B cell (primary cell): Measurements from ENCODE around the gene CTLA4. TPM values are rescaled to one million over a fixed set of nuclear protein-coding genes. Genes with fewer than 3 reads are reported as not detected.

ENCODE experiments used
- ATAC-seq: fragments of 200-7000 bp; cut with Tn5 transposase; one replicate; pipeline ENCODE4 v1.10.0; 2021; ENCODE audit warnings: low read depth, mild to moderate bottlenecking, moderate number of reproducible peaks, moderate library complexity
- CTCF ChIA-PET: fragments of 350-600 bp; sonication (Branson Sonifier 250); formaldehyde crosslinking; loops from one replicate; lab custom pipeline; 2021; ENCODE audit warnings: antibody characterized with exemption, inconsistent platforms; lab: Charles Lee
- POLR2A ChIA-PET: fragments of 350-600 bp; sonication (Branson Sonifier 250); formaldehyde crosslinking; loops from one replicate; lab custom pipeline; 2021; ENCODE audit warnings: antibody characterized with exemption; lab: Charles Lee
- DNase-seq: peaks from one replicate; pipeline ENCODE4 v3.0.0; 2013
- H2AFZ ChIP-seq: 2 replicates; pipeline ENCODE4 v1.6.1; 2012; ENCODE audit warnings: mild to moderate bottlenecking, low read depth, low read length; ENCODE audit not compliant: insufficient read depth, poor library complexity, severe bottlenecking
- H3K27ac ChIP-seq, 2 donors: 1 replicate in 1 of 2; 2 replicates in 1 of 2; pipeline ENCODE4 v1.5.1; 2012 to 2013; ENCODE audit warnings: low read length in 2 of 2, mild to moderate bottlenecking in 2 of 2, moderate library complexity in 1 of 2
- H3K27me3 ChIP-seq, 4 experiments: fragments of 200-600 bp in 1 of 4; sonication (generic) in 1 of 4; replicated peaks in 1 of 4; 1 replicate in 2 of 4; 2 replicates in 2 of 4; pipeline versions ENCODE4 v1.6.1 to v1.7.0; 2013 to 2016; ENCODE audit warnings: low read length in 3 of 4, mild to moderate bottlenecking in 2 of 4, mixed read lengths in 1 of 4, moderate library complexity in 1 of 4; ENCODE audit not compliant: insufficient read depth in 4 of 4, control insufficient read depth in 3 of 4; ENCODE audit errors: control extremely low read depth in 1 of 4
- H3K36me3 ChIP-seq, 2 experiments: replicated peaks in 1 of 2; 1 replicate in 1 of 2; 2 replicates in 1 of 2; pipeline versions ENCODE4 v1.6.1 to v1.7.1; 2013; ENCODE audit warnings: low read length in 1 of 2; ENCODE audit not compliant: insufficient read depth in 2 of 2, control insufficient read depth in 1 of 2; ENCODE audit errors: control extremely low read depth in 1 of 2, extremely low read depth in 1 of 2
- H3K4me1 ChIP-seq, 2 donors: fragments of 200-600 bp in 1 of 2; sonication (generic) in 1 of 2; 1 replicate in 1 of 2; 2 replicates in 1 of 2; pipeline versions ENCODE4 v1.5.1 to v1.6.1; 2013 to 2017; ENCODE audit warnings: low read length in 2 of 2; ENCODE audit not compliant: control insufficient read depth in 2 of 2, insufficient read depth in 2 of 2
- H3K4me2 ChIP-seq: replicated peaks from 2 replicates; pipeline ENCODE3; 2012; ENCODE audit warnings: mild to moderate bottlenecking, low read depth, low read length; ENCODE audit not compliant: poor library complexity, severe bottlenecking
- H3K4me3 ChIP-seq, 5 experiments: fragments of 200-600 bp in 1 of 5; sonication (generic) in 1 of 5; 1 replicate in 3 of 5; 2 replicates in 2 of 5; pipeline versions ENCODE4 v1.5.1 to v1.7.0; 2011 to 2016; ENCODE audit warnings: low read length in 4 of 5, mild to moderate bottlenecking in 4 of 5, low read depth in 2 of 5, control low read depth in 1 of 5, moderate library complexity in 1 of 5; ENCODE audit not compliant: insufficient read depth in 1 of 5; ENCODE audit errors: control extremely low read depth in 1 of 5, extremely low read depth in 1 of 5
- H3K79me2 ChIP-seq: fragments of 200-600 bp; sonication (generic); one replicate; pipeline ENCODE4 v1.6.0; 2016; ENCODE audit warnings: low read length; ENCODE audit not compliant: control insufficient read depth, insufficient read depth
- H3K9ac ChIP-seq: fragments of 200-600 bp; sonication (generic); 2 replicates; pipeline ENCODE4 v1.6.1; 2017; ENCODE audit warnings: mild to moderate bottlenecking, low read length, moderate library complexity
- H3K9me3 ChIP-seq, 3 donors: one replicate each; pipeline versions ENCODE4 v1.6.1 to v1.7.1; 2013; ENCODE audit warnings: low read length in 2 of 3; ENCODE audit not compliant: control insufficient read depth in 2 of 3, insufficient read depth in 1 of 3; ENCODE audit errors: control extremely low read depth in 1 of 3
- H4K20me1 ChIP-seq: 2 replicates; pipeline ENCODE4 v1.6.0; 2012; ENCODE audit warnings: mild to moderate bottlenecking, low read length; ENCODE audit not compliant: insufficient read depth, control insufficient read depth, poor library complexity, severe bottlenecking
- H3K27ac Mint-ChIP-seq: one replicate; pipeline ENCODE4 v1.8.0; 2021; ENCODE audit warnings: mixed read lengths
- H3K27me3 Mint-ChIP-seq: one replicate; pipeline ENCODE4 v1.8.0; 2021; ENCODE audit warnings: mixed read lengths
- H3K4me1 Mint-ChIP-seq: one replicate; pipeline ENCODE4 v1.8.0; 2021; ENCODE audit warnings: mixed read lengths
- H3K4me3 Mint-ChIP-seq: one replicate; pipeline ENCODE4 v1.8.0; 2021; ENCODE audit warnings: mixed read lengths
- H3K9me3 Mint-ChIP-seq: one replicate; pipeline ENCODE4 v1.8.0; 2022; ENCODE audit warnings: mixed read lengths; ENCODE audit not compliant: insufficient read depth
- CTCF ChIP-seq: fragments of 200-600 bp; IDR thresholded peaks from one replicate; pipeline ENCODE4 v1.8.0; 2022; ENCODE audit warnings: antibody characterized with exemption, mild to moderate bottlenecking
- EZH2 ChIP-seq: IDR thresholded peaks from 2 replicates; pipeline ENCODE4 v1.6.1; 2012; ENCODE audit warnings: borderline replicate concordance, low read depth, mild to moderate bottlenecking, moderate library complexity, low read length; ENCODE audit not compliant: insufficient read depth, poor library complexity, severe bottlenecking
- WGBS: methylation state at CpG from one replicate; pipeline ENCODE4 v1.1.5; 2013; ENCODE audit warnings: missing lambda C conversion rate; ENCODE audit not compliant: insufficient coverage; 5-methylcytosine and 5-hydroxymethylcytosine counted together
- intact Hi-C: fragments of 100-400 bp; cut with micrococcal nuclease; formaldehyde crosslinking; loops from one replicate; pipeline ENCODE4 v1.10.0; 2022
- polyA plus RNA-seq: library from polyadenylated mRNA; depleted of rRNA; stranded (reverse); fragments of >200 nt; gene quantifications from 2 replicates; pipeline ENCODE4 v1.2.3, GENCODE V29; 2012
- total RNA-seq, 2 donors: library from RNA; stranded (reverse); fragments of 120-200 nt in 1 of 2; gene quantifications; 1 replicate in 1 of 2; 2 replicates in 1 of 2; pipeline versions ENCODE4 v1.2.3 to v1.2.4, GENCODE V29; 2013 to 2022

The CTLA4 gene
- total and polyA plus RNA-seq, 2 donors (not counting 1 experiment from before 2014, with no cell fraction given): 0.30 TPM; not detected in 1

- WGBS: no CpG with 5 or more reads among the region's 2 CpGs
- Mint-ChIP-seq H3K4me1 (peaks cover 3% of the 10 kb centered on the region), H3K27me3 (peaks cover 21% of the 10 kb centered on the region), H3K4me3 (no peak overlapping the region), H3K9me3 (no peaks in the 10 kb centered on the region), H3K27ac (no peak overlapping the region)
- Histone ChIP-seq H3K36me3 (no peaks in the 10 kb centered on the region), H3K4me1 (no peaks in the 10 kb centered on the region), H3K27me3 (peaks cover 0 to 19% (median 2%) of the 10 kb centered on the region in 4 experiments), H3K27ac (no peak overlapping the region), H3K4me2 (no peak overlapping the region), H4K20me1 (no peaks in the 10 kb centered on the region), H3K4me3 (no peak overlapping the region), H2AFZ (no peak overlapping the region), H3K79me2 (no peaks in the 10 kb centered on the region), H3K9ac (no peak overlapping the region), H3K9me3 (no peaks in the 10 kb centered on the region)
- ChIA-PET CTCF (no interaction called here), POLR2A (no interaction called here)
- no peak for DNase-seq
- ATAC-seq: no peak
- intact Hi-C loops: no loop called here
- TF ChIP-seq CTCF (no peak), EZH2 (no peak)
Observed at GRCh38 chr2:203891474-203891873, 23.9 kb downstream of the CTLA4 start.

- Mint-ChIP-seq H3K4me3 (no peak overlapping the region), H3K9me3 (no peaks in the 10 kb centered on the region), H3K27ac (no peak overlapping the region), H3K27me3 (peaks cover 21% of the 10 kb centered on the region), H3K4me1 (peaks cover 9% of the 10 kb centered on the region)
- H3K9ac ChIP-seq: no peak overlapping the region
- TF ChIP-seq EZH2: no peak
- no peak for TF ChIP-seq CTCF
- no peaks in the 10 kb centered on the region for H3K79me2 ChIP-seq
- peaks cover 0 to 19% (median 2%) of the 10 kb centered on the region in 4 experiments for H3K27me3 ChIP-seq
- H3K4me1 ChIP-seq: peaks cover 4 to 5% of the 10 kb centered on the region in 2 donors
- H3K4me3 ChIP-seq: no peak overlapping the region
- H3K27ac ChIP-seq: no peak overlapping the region
- no peak overlapping the region for H2AFZ ChIP-seq
- no peak for DNase-seq
- peaks cover 0 to 1% (median 0%) of the 10 kb centered on the region in 3 donors for H3K9me3 ChIP-seq
- ChIA-PET POLR2A (no interaction called here), CTCF (interaction anchor here (0.7 kb wide), 1 partner anchor 142 kb away, joined by 4 read pairs; no protein-coding TSS in a partner anchor)
- H3K4me2 ChIP-seq: no peak overlapping the region
- 97% methylated on average over 3 of the region's 4 CpGs for WGBS
- ATAC-seq: no peak
- intact Hi-C loops: no loop called here
- no peaks in the 10 kb centered on the region for H3K36me3 ChIP-seq
- H4K20me1 ChIP-seq: no peaks in the 10 kb centered on the region
Observed at GRCh38 chr2:203892207-203892606, 24.6 kb downstream of the CTLA4 start.
